Chondrocyte (in vitro differentiated cells): Measurements from ENCODE around the gene UROD. TPM values are rescaled to one million over a fixed set of nuclear protein-coding genes. Genes with fewer than 3 reads are reported as not detected.
"Not testable (repeated sequence)": the region's sequence is repeated elsewhere in the genome, so short reads cannot be mapped to it uniquely, and the experiment has no call there.

Experiments
- DNase-seq: peaks from one replicate; pipeline ENCODE4 v3.0.0; 2021; ENCODE audit warnings: mixed read lengths, low spot score
- H3K27ac Mint-ChIP-seq: one replicate; pipeline ENCODE4 v1.8.0; 2021; ENCODE audit warnings: mild to moderate bottlenecking, moderate library complexity, mixed read lengths; ENCODE audit not compliant: unreplicated experiment
- H3K27me3 Mint-ChIP-seq: 2 replicates; pipeline ENCODE4 v1.8.0; 2021; ENCODE audit warnings: low read depth, mixed read lengths
- H3K36me3 Mint-ChIP-seq: 2 replicates; pipeline ENCODE4 v1.8.0; 2021; ENCODE audit warnings: low read depth, mixed read lengths
- H3K4me1 Mint-ChIP-seq: 2 replicates; pipeline ENCODE4 v1.8.0; 2021; ENCODE audit warnings: low read depth, mild to moderate bottlenecking, mixed read lengths
- H3K4me3 Mint-ChIP-seq: one replicate; pipeline ENCODE4 v1.8.0; 2021; ENCODE audit warnings: mild to moderate bottlenecking, moderate library complexity, mixed read lengths; ENCODE audit not compliant: unreplicated experiment
- H3K9me3 Mint-ChIP-seq: 2 replicates; pipeline ENCODE4 v1.8.0; 2021; ENCODE audit warnings: low read depth, mixed read lengths
- total RNA-seq: library from RNA; stranded (reverse); gene quantifications from 3 replicates; pipeline ENCODE4 v1.2.1, GENCODE V29; 2021
- TF ChIP-seq, protein P1 (sequence below): fragments of 200-600 bp; sonication (generic); IDR thresholded peaks from 2 replicates; pipeline ENCODE4 v1.5.0; 2021; ENCODE audit warnings: antibody characterized with exemption, mild to moderate bottlenecking, moderate library complexity

Gene UROD
- total RNA-seq, 1 donor from 2014 or later: 99.7 TPM

DNA sequence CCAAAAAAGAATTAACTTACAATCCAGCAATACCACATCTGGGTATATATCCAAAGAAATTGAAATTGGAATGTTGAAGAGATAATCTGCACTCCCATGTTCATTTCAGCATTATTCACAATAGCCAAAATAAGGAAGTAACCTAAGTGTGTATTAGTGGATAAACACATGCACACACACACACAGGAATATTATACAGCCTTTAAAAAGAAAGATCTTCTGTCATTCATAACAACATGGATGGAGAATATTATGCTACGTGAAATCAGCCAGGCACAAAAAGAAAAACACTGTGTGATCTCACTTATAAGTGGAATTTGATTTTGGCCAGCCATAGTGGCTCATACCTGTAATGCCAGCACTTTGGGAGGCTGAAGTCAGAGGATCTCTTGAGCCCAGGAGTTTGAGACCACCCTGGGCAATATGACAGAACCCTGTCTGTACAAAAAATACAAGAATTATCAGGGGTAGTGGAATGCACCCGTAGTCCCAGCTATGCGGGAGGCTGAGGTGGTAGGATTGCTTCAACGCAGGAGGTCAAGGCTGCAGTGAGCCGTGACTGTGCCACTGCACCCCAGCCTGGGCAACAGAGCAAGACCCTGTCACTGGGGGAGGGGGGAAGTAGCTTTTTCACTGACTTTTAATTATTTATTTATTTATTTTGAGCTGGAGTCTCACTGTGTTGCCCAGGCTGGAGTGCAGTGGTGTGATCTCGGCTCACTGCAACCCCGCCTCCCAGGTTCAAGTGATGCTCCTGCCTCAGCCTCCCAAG, 16.4 kb upstream of the UROD start:
- TF ChIP-seq, protein P1, sequence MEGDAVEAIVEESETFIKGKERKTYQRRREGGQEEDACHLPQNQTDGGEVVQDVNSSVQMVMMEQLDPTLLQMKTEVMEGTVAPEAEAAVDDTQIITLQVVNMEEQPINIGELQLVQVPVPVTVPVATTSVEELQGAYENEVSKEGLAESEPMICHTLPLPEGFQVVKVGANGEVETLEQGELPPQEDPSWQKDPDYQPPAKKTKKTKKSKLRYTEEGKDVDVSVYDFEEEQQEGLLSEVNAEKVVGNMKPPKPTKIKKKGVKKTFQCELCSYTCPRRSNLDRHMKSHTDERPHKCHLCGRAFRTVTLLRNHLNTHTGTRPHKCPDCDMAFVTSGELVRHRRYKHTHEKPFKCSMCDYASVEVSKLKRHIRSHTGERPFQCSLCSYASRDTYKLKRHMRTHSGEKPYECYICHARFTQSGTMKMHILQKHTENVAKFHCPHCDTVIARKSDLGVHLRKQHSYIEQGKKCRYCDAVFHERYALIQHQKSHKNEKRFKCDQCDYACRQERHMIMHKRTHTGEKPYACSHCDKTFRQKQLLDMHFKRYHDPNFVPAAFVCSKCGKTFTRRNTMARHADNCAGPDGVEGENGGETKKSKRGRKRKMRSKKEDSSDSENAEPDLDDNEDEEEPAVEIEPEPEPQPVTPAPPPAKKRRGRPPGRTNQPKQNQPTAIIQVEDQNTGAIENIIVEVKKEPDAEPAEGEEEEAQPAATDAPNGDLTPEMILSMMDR: no peak
- H3K27me3 Mint-ChIP-seq: no peaks in the 10 kb centered on the region
- no peaks in the 10 kb centered on the region for H3K9me3 Mint-ChIP-seq
- no peaks in the 10 kb centered on the region for H3K36me3 Mint-ChIP-seq
- H3K27ac Mint-ChIP-seq: no peak overlapping the region
- no peak overlapping the region for H3K4me3 Mint-ChIP-seq
- H3K4me1 Mint-ChIP-seq: no peaks in the 10 kb centered on the region
- no peak for DNase-seq

DNA sequence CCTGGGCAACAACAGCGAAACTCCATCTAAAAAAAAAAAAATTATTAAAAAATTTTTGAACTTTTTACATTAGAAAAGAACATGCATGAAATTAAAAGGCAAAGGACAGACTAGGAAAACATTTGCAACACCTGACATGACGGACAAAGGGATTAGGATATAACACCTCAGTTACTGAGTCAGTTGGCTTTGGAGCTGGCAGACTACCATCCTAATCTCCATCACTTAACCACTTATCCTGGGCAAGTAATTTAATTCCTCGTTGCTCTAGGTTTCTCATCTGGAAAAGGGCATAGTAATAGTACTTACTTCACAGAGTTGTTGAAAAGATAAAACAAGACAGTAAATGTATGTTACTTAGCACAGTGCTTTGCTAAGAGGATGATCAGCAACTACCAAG, 12.8 kb upstream of the UROD start:
- no peaks in the 10 kb centered on the region for H3K4me1 Mint-ChIP-seq
- no peaks in the 10 kb centered on the region for H3K27me3 Mint-ChIP-seq
- no peaks in the 10 kb centered on the region for H3K9me3 Mint-ChIP-seq
- H3K36me3 Mint-ChIP-seq: peaks cover 17% of the 10 kb centered on the region
- H3K4me3 Mint-ChIP-seq: no peak overlapping the region
- TF ChIP-seq, protein P1: no peak
- H3K27ac Mint-ChIP-seq: no peak overlapping the region
- DNase-seq: no peak

DNA sequence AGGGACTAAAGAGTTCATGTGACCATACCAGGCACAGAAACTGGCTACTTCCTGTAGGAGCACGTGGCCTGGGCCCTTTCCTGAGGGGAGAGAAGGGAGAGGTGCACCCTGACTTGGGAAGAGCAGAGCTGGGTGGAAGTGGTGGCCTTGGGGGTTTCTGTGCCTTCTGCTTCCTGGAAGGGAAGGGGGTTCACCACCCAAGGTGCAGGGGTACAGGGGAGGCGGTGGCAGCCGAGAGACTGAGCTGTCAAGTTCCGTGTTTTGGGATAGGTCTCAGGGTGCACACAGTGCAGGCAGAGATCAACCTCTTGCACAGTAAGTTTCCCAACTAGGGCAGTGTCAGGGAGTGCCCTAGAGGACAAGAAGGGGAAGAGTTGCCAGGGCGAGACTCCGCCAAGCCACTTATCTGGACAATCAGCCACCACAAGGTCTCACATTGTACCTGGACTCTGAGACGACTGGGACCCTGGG, 11.0 kb upstream of the UROD start:
- no peak for DNase-seq
- no peaks in the 10 kb centered on the region for H3K9me3 Mint-ChIP-seq
- H3K36me3 Mint-ChIP-seq: peaks cover 32% of the 10 kb centered on the region
- no peaks in the 10 kb centered on the region for H3K27me3 Mint-ChIP-seq
- no peaks in the 10 kb centered on the region for H3K4me1 Mint-ChIP-seq
- TF ChIP-seq, protein P1: no peak
- no peak overlapping the region for H3K4me3 Mint-ChIP-seq
- no peak overlapping the region for H3K27ac Mint-ChIP-seq

DNA sequence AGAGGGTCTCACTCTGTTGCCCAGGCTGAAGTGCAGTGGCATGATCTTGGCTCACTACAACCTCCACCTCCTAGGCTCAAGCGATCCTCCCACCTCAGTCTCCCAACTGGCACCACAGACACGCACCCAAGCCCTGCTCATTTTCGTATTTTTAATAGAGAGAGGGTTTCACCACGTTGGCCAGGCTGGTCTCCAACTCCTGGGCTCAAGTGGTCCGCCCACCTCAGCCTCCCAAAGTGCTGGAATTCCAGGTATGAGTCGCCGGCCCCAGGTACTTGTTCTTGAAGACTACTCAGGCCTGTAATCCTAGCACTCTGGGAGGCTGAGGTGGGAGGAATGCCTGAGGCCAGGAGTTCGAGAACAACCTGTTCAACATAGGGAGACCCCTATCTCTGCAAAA, 10.5 kb upstream of the UROD start:
- H3K4me1 Mint-ChIP-seq, H3K27me3 Mint-ChIP-seq, H3K4me3 Mint-ChIP-seq, H3K9me3 Mint-ChIP-seq, DNase-seq, H3K27ac Mint-ChIP-seq: not testable (repeated sequence)
- peaks cover 32% of the 10 kb centered on the region for H3K36me3 Mint-ChIP-seq

DNA sequence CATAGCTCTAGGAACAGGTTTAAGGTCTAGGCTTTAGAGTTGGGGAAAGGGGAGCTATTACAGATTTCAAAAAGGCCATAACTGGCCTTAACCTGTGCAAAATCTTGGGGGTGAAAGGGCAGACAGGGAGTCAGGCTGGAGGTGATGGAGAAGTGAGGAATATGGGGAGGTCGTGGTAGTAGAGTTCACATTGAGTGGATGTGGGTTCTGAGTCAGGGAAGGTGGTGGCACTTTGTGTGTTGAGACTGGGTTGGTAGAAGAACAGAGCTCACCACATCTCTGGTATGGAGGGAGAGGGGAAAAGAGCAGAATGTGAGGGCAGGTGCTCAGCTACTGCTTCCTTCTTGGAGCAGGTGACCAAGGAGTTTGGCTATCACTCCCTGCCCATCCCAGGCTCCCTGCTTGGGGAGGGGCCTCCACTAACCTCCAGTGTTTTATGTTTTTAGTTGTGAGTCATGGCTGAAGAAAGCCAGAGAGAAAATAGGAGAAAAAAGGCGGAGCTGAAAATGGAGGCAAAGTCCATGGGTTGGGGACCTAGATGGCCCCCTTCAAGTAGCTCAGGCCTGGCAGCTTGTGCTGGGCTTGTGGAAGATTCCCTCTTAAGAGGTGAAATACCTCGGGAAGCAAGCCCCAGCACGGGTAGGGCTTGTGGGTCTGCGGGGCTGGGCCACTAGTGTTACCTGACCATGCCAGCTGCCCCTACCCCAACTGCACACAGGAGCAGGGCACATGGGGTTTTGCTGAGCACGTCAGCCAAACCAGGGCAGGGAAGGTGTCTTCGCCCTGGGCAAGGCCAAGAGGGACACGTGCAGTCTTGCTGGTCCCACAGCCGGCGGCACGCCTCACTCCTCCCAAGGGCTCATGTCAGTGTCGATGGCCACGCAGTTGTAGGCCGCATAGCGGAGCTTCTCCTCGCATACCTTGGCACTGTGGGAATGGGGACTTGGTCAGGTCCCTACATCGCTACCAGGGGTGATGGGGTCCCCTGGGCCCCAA, 9.1 kb upstream of the UROD start:
- Mint-ChIP-seq H3K36me3 (peaks cover 39% of the 10 kb centered on the region), H3K4me3 (no peak overlapping the region), H3K27me3 (no peaks in the 10 kb centered on the region), H3K4me1 (no peaks in the 10 kb centered on the region), H3K9me3 (no peaks in the 10 kb centered on the region), H3K27ac (no peak overlapping the region)
- no peak for DNase-seq
- TF ChIP-seq, protein P1: no peak
